GM21390 (cell line): ENCODE measurements around the gene DOCK11.

ENCODE experiments used
- ATAC-seq: cut with Tn5 transposase; IDR thresholded peaks from one replicate; pipeline ENCODE4 v1.9.1; 2021; ENCODE audit not compliant: unreplicated experiment

Gene DOCK11

GRCh38 chrX:118528071-118528737, 32.6 kb downstream of the DOCK11 start:
- ATAC-seq, result peak; percentile 74

GRCh38 chrX:118530219-118530911, 34.8 kb downstream of the DOCK11 start:
- no peak for ATAC-seq

DNA sequence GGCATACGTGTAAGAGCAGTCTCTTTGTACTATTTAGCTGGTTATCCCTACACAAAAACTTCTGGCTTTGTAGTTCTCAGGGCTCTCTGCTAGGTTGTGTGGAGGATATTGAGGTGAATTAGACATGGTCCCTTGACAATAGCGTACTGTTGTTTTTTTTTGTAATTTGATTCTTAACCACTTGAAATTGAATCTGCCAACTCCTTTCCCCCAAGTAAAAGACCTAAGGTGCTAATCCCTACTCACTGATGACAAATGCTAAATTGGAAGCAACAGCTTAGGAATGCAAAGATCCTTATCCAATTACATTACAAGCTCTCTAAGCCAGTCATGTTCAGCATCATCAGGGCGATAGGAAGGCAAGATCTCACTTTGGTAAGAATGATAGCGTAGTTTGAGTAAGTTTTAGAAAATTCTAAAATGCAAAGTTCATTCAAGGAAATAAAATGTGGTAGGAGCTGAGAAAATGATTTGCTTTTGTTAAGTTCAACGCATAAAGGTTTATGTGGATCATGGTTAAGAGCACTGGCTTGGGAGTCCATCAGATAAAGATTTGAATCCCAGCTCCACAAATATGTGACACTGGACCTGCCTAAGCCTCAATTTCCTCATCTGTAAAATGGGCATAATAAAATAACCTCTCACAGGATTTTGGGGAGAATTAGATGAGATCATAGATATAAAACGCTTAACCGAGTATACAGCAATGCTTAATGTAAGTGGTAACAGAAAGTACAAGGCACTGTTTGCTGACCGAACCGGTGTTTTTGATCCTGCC, 39.3 kb downstream of the DOCK11 start:
- no peak for ATAC-seq

DNA sequence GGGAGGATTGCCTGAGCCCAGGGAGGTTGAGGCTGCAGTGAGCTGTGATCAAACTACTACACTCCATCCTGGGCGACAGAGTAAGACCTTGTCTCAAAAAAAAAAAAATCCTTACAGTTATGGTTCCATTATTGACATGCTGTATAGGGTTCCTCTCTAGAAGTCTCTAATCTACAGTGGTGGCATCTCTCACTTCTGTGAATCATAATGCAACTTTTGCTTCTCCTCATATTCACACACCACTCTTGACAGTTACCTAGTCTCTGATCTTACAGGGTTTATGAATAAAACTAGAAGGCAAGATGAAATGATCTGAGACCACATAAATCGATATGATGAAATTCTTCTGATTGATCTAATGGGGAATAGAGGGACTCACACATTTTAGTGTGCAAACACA, 40.6 kb downstream of the DOCK11 start:
- ATAC-seq, result peak; percentile 69

DNA sequence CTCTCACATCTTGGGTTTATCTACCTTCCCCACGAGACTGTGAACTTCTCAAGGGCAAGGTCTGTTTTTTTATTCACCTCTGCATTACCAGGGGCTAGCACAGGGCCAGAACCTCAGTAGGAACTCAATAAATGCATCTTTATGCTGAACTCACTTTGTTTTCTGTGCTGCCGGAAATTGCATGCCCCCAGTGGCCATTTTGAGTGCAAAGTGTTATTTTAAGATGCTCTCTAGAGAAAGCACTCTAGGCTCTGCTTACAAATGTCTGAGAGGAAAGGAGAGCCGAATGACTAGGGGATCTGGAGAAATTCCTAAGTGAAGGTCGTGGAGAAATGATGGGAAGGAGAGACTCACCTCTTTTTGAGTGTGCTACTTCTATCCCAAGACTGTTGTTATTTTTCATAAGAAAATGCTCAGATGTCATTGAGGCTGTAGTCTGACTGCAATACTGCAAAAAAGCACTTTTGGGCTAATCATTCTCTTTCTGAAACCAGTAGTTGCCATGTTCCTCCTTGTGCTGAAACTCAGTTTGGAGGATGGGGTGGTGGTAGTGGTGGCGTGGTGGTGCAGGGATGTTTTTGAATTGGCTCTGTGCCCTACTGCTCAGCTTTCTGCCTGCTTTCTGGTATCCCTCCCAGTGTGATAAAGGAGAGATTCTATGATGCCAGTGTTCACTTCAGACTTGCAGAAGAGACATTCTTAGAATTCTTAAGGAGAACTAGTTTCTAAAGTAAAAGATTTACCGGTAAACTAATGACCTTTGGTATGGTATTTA, 41.3 kb downstream of the DOCK11 start:
- ATAC-seq, result peak; percentile 62

- ATAC-seq, result no peak
Observed at GRCh38 chrX:118538386-118538785, 42.8 kb downstream of the DOCK11 start.

- no peak for ATAC-seq
Observed at GRCh38 chrX:118540342-118540741, 44.7 kb downstream of the DOCK11 start.

- ATAC-seq, result no peak
Observed at GRCh38 chrX:118541482-118541881, 45.9 kb downstream of the DOCK11 start.

DNA sequence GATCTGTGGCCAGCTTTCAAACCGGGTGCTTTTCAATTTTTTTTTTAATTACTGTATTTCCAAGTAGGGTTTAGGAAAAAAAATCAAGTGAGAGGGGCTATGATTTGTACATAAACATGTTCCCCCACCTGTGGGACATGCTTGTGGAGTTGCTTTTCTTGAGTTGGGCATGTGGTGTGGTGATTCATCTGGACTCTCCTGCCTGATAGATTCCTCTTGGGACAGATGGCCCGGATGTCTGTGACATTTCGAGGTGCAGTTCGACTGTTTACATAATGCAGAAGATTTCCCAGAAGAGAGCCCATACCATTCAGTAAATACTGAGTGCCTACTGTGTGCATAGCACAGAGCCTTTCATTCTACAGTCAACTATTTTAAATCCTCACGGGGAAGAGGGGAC, 49.9 kb downstream of the DOCK11 start:
- no peak for ATAC-seq

- ATAC-seq, result no peak
Observed at GRCh38 chrX:118548841-118549240, 53.2 kb downstream of the DOCK11 start.

GRCh38 chrX:118550792-118551191, 55.2 kb downstream of the DOCK11 start:
- no peak for ATAC-seq

DNA sequence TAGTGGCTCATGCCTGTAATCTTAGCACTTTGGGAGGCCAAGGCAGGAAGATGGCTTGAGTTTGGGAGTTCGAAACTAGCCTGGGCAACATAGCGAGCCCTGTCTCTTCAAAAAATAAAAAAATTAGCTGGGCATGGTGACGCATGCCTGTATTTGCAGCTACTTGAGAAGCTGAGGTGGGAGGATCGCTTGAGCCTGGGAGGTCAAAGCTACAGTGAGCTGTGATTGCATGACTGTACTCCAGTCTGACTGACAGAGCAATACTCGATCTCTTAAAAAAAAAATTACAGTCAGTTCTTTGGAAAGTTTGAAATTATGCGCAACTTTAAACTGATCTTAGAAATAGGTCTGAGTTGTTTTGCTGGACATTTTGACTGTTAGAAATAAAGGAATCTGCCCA, 55.8 kb downstream of the DOCK11 start:
- no peak for ATAC-seq

DNA sequence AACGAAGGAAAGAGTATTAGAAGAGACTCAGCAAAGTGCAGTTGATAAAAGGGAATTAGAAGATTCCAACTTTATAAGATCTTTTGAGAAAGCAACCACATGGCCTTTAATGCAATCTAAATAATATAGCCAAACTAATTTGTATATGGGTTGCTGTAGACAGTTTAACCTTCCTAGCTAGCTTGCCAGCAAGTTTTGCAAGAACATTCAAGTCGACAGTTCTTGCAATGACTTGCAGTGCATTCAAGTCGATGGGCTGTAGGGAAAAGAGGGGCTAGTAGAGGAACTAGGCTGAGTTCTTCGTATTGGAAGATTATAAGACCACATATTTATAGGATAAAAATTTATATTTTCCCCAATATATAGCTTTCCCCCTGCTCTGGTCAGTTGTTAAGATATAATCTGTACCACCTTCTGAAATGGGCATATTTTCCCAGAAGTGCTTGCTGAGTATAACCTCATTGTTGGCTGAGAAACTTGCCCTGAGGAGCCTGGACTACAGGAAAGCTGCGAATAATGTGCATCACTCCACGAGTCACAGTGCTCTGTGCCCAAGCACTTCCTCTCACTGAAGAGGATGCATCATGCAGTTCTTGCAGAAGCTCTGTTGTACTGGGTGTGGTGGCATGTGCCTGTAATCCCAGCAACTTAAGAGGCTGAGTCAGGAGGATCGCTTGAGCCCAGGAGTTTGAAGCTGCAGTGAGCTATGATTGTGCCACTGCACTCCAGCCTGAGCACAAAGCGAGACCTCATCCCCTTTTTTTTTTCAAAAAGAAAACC, 56.7 kb downstream of the DOCK11 start:
- no peak for ATAC-seq

- no peak for ATAC-seq
Observed at GRCh38 chrX:118553042-118553710, 57.6 kb downstream of the DOCK11 start.

DNA sequence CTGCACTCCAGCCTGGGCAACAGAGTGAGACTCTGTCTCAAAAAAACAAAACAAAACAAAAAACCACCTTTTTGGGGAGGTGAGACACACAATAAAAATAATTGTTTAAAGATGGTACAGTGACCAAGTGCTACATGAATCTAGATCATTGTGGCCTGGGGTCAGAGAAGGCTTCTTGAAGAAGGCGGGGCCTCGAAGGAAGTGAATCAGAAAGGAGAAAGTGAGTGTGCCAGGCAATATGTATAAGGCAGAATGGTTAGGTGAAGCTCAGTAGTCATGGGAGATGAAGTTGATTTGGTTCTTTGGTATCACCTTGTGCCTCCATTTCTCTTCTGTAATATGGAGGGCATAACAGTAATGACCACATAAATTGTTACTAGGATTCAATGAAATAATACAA, 58.9 kb downstream of the DOCK11 start:
- ATAC-seq, result no peak

GRCh38 chrX:118558926-118559325, 63.3 kb downstream of the DOCK11 start:
- ATAC-seq, result no peak

DNA sequence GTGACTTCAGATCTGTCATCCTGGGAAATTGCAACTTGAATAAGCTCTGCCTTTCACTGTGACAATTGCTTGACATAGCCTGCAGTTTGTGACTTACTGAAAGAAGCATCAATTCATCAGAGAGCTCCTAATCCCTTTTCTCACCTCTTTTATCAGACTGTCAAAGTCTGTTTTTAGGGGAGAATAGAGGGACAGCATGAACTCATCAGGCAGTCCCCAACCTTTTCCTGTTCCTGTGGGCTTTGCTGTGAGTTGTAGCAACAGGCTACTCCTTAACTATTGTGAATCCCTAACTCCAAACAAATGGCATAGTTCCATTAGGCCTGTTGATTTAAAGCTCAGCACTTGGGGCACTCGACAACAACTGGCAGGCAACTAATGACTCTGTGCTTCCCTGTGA, 64.9 kb downstream of the DOCK11 start:
- no peak for ATAC-seq

DNA sequence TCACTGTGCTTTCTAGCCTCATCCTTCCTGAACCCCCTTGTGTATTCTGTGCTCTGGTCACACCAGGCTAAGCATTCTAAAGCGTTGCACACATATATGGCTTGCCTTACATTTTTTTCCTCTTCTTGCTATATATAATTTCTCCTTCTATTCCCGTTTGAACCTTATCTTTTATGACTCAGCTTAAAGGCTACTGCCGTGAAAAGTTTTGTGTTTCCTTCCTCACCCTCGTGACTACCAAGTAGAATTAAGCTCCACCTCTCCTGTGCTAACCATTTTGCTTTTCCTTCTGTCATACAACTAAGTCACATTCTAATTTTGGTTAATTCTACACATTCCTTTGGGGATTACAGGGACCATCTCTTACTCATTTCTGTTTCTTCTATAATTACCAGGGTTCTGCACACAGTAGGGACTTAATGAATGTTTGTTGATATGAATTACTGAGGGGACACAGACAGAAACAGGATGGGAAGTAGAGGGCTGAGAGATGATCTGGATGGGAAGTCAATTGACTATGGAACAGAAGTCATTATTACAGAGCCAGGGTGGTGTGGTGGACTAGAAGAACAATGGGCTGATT, 67.1 kb downstream of the DOCK11 start:
- ATAC-seq, result no peak

- ATAC-seq, result no peak
Observed at GRCh38 chrX:118564498-118564897, 68.9 kb downstream of the DOCK11 start.

DNA sequence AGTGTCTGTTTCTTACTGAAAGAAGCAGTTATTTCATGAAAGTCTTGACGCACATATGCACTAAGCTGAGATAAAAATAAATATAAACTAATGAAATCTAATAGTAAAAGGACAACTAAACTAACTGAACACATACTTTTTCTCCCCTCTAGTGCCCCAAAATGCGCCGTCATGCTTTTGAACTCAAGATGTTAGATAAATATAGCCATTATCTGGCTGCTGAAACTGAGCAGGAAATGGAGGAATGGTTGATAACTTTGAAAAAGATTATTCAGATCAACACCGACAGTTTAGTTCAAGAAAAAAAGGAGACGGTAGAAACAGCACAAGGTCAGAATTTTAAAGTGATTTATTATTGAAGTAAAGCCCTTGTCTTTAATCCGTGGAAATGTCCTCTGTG, 70.2 kb downstream of the DOCK11 start:
- no peak for ATAC-seq
